Adrenal gland (tissue), 5 donors: Measurements from ENCODE around the gene LSAMP.

ENCODE experiments used
- POLR2A ChIP-seq, 2 donors: fragments of 450-650 bp; IDR thresholded peaks; one replicate each; pipeline ENCODE4 v1.6.1; 2017; ENCODE audit warnings: antibody characterized with exemption in 2 of 2, mild to moderate bottlenecking in 2 of 2, moderate library complexity in 1 of 2
- TF ChIP-seq, protein P1 (sequence below), 6 experiments: fragments of 450-650 bp in 4 of 6; fragments of 200-600 bp in 2 of 6; sonication (generic) in 1 of 6; IDR thresholded peaks; 1 replicate in 5 of 6; 2 replicates in 1 of 6; pipeline versions ENCODE4 v1.5.1 to v1.8.0; 2016 to 2021; ENCODE audit warnings: antibody characterized with exemption in 6 of 6, mild to moderate bottlenecking in 2 of 6, moderate library complexity in 1 of 6
- donor health status: DM: no; HTN: no; CAD: no.

DNA sequence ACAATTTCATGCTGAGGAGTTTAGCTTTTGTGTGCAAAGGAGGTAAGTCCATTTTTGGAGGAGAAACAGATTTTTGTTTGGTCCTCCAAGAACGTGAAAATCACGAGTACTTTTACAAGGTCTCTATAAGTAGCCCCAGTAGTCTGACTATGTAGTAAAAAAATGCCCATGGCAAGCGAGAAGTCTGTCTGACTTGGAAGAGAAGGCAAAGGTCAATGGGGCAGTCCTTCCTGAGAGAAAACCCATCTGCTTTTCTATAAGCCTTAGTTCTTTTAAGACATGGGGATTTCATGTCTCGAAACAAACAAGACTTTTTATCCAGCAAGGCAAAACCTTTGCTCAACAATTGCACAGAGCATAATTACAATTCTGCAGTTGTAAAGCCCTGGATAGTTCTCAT, 638.8 kb downstream of the LSAMP start:
- TF ChIP-seq, protein P1, sequence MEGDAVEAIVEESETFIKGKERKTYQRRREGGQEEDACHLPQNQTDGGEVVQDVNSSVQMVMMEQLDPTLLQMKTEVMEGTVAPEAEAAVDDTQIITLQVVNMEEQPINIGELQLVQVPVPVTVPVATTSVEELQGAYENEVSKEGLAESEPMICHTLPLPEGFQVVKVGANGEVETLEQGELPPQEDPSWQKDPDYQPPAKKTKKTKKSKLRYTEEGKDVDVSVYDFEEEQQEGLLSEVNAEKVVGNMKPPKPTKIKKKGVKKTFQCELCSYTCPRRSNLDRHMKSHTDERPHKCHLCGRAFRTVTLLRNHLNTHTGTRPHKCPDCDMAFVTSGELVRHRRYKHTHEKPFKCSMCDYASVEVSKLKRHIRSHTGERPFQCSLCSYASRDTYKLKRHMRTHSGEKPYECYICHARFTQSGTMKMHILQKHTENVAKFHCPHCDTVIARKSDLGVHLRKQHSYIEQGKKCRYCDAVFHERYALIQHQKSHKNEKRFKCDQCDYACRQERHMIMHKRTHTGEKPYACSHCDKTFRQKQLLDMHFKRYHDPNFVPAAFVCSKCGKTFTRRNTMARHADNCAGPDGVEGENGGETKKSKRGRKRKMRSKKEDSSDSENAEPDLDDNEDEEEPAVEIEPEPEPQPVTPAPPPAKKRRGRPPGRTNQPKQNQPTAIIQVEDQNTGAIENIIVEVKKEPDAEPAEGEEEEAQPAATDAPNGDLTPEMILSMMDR (IDR thresholded peaks at IDR 0.05), result no peak
- TF ChIP-seq POLR2A (IDR thresholded peaks at IDR 0.05), result no peak
